Left forelimb (tissue), 1 donor: ENCODE data around the gene GRK1.

ENCODE experiments used
- DNase-seq: peaks from one replicate; pipeline ENCODE4 v3.0.0-alpha.2; 2018; ENCODE audit warnings: low spot score

The GRK1 gene

DNA sequence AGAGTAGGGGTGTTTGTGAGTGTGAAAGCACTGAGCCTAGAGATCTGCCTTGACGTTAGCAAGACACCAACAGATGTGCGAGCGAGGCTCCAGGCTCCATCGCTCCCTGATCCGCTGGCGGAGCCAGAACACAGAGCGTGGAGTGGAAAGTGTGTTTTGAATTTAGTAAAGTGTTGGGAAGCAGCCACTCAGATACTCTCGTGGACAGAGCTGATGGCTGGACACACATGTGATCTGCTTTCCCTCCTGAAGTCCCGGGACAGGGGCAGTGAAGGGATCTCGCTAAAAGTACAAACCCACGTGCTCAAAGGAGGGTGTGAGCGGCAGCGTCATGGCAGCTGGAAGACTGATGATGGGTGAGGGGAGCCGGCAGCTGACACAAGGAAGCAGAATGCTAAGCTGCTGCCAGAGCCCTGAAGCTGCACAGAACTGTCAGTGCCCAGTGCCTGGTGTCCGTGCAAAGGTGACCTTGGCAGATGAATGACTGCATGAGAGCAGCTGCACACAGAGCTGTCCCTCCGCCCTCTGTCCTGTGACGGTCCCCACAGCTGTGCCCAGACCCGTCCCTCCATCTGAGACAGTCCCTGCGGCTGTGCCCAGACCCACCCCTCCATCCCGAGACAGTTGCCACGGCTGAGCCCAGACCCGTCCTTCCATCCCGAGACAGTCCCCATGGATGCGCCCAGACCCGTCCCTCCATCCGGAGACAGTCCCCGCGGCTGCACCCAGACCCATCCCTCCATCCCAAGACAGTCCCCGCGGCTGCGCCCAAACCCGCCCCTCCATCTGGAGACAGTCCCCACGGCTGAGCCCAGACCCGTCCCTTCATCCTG is 62.4 kb downstream of the GRK1 start:
- peak; percentile 76 for DNase-seq

- no peak for DNase-seq
Observed at GRCh38 chr13:113730258-113730691, 63.3 kb downstream of the GRK1 start.

DNA sequence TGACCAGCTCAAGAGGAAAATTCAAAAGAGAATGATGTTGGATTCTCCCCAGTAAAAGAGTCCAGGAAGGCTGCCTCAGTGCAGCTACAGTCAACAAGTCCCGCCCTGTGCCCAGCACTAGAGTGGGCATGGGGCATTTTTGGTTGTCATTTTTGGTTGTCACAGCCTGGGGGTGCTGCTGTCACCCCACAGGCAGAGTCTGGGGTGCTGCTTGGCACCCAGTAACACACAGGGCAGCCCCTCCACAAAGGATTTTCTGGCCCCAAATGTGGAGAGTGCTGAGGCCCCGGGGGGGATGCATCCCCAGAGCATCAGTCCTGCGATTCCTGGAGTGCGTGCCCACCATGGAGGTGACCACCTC is 63.8 kb downstream of the GRK1 start:
- no peak for DNase-seq

- no peak for DNase-seq
Observed at GRCh38 chr13:113731192-113732175, 64.5 kb downstream of the GRK1 start.

GRCh38 chr13:113732176-113732960 is 65.3 kb downstream of the GRK1 start:
- DNase-seq: no peak

- DNase-seq: no peak
Observed at GRCh38 chr13:113732961-113733950, 66.2 kb downstream of the GRK1 start.

DNA sequence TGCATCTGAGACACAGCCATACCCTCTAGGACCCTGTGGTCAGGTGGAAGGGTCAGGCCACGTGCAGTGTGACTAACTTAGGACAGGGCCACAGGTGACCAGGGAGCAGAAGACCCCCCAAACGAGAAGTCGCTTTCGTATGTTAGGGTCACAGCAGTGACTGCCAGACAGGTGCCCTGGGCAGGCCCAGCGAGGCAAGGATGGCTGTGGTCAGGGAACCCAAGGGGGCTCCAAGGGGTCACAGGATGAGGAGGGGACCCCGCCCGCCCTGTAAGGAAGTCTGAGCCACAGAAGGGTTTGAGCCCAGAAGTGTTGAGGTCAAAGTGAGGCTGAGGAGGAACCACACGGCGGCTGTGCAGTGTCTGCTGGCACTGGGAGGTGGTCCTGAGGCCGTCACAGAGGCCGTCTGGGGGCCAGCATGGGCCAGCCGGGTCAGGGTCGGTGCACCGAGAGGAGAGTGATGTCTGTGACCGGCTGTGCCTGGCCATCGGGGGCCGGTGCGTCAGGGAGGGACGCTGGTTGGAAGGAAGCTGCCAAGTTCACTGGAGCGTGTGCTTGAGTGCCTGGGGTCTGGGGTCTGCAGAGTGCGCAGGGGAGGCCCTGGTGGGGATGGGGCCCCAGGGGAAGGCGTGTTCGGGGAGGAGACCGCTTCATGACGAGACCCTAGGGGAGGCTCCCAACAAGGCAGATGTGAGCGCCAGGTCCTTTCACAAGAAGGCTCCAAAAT is 67.2 kb downstream of the GRK1 start:
- no peak for DNase-seq

DNA sequence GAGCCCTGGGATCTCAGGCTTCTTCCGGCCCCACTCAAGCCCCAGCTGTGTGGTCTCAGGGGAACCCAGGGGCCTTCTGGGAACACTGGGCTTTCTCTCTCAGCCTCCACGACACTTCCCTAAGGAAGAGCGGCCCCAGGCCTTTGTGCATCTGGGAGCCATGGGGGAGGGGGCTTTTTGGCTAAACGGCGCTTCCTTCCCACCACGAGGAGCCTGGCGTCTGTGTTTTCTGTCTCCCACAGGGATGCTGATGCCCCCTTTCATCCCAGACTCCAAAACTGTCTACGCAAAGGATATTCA is 67.8 kb downstream of the GRK1 start:
- DNase-seq: no peak

- no peak for DNase-seq
Observed at GRCh38 chr13:113735194-113735593, 68.2 kb downstream of the GRK1 start.

DNA sequence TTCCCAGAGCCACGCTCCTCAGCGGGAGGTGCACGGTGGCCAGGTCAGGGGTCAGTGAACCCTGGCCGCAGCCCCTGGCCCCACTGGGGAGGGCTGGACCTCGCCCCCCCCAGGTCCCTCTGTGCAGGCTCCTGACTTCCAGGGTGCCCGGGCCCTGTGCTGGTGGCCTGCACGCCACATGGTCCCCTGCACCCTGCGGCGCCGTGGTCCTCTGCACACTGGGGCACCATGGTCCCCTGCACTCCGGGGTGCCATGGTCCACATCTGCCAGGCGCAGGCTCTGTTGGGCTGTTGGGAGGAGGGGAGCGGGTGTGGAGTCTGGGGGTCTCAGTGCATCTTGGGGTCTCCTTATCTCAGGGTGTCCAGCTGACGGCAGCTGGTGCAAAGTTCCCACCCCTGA is 68.7 kb downstream of the GRK1 start:
- no peak for DNase-seq

DNA sequence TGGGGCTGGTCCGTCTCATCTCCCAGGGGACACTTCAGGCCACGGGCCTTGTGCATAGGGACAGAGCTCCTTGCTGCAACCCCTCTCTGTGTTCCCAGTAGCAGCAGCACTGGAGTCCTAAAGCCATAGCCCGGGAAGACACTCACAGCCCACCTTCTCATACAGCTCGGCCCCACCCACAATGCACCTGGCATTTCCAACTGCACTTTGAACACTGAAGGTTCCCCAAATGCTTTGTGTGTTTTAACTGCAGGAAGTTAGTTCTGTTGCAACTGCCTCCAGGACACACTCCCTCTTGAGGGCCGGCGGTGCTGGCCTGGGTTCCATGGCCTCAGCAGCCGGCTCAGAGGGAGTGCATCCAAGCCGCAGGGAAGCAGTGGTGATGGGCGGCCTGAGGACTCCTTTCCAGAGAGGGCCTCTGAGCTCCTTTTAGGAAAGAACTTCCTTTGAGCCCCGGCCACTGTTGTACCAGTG is 69.3 kb downstream of the GRK1 start:
- DNase-seq: no peak

GRCh38 chr13:113737803-113738202 is 70.8 kb downstream of the GRK1 start:
- no peak for DNase-seq

- no peak for DNase-seq
Observed at GRCh38 chr13:113739527-113740285, 72.7 kb downstream of the GRK1 start.

DNA sequence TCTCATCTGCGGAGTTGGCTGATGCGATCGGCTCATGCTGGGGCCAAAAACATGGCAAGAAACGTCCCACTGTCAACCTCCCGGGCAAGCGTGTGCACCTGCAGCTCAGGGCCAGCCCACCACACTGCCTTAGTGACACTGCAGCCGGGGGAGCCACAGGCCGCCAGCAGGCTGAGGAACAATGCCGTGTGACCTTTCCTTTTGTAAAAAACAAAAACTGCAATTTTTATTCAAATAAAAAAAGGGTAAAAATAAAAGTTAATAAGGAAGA is 73.2 kb downstream of the GRK1 start:
- no peak for DNase-seq

DNA sequence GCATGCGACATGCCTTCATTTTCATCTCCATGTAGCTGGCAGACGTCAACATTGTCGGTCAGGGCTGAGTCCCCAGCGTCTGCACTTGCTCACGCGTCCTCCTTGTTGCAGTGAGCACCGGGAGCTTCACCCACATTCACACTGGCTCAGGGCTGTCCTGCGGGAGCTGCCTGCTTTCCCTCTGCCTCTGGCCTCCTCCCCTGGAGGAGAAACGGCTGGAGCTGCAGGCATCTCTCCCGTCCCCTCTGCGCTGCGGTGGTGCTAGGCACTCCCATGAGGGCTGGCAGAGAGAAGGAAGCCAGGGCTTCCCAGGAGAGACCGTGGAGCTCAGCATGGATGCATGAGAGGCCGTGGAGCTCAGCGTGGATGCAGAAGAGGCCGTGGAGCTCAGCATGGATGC is 73.6 kb downstream of the GRK1 start:
- no peak for DNase-seq

- DNase-seq: no peak
Observed at GRCh38 chr13:113741191-113741668, 74.2 kb downstream of the GRK1 start.

- DNase-seq: no peak
Observed at GRCh38 chr13:113742000-113742441, 75.0 kb downstream of the GRK1 start.

GRCh38 chr13:113742445-113743120 is 75.6 kb downstream of the GRK1 start:
- DNase-seq: no peak
